ENCODE results near the gene LRRC4B.

DNA sequence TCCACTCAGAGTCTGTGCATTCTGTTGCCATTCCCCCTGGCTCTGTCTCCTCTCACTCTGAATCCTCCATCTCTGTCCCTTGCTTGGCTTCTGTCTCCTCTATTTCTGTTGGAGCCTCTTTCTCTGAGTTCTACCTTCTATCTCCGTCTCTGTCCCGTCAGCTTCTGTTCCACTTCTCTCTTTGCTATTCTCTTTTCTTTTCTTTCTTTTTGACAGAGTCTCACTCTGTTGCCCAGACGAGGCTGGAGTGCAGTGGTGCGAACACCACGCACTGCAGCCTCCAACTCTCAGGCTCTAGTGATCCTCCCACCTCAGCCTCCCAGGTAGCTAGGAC lies 33.8 kb upstream of the LRRC4B start:
- TF ChIP-seq, protein P1, sequence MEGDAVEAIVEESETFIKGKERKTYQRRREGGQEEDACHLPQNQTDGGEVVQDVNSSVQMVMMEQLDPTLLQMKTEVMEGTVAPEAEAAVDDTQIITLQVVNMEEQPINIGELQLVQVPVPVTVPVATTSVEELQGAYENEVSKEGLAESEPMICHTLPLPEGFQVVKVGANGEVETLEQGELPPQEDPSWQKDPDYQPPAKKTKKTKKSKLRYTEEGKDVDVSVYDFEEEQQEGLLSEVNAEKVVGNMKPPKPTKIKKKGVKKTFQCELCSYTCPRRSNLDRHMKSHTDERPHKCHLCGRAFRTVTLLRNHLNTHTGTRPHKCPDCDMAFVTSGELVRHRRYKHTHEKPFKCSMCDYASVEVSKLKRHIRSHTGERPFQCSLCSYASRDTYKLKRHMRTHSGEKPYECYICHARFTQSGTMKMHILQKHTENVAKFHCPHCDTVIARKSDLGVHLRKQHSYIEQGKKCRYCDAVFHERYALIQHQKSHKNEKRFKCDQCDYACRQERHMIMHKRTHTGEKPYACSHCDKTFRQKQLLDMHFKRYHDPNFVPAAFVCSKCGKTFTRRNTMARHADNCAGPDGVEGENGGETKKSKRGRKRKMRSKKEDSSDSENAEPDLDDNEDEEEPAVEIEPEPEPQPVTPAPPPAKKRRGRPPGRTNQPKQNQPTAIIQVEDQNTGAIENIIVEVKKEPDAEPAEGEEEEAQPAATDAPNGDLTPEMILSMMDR (conservative IDR thresholded peaks at IDR 0.05 in 1 of 2, IDR thresholded peaks at IDR 0.05 in 1 of 2; ENCODE audit: low read depth in 1 of 2, low read length in 2 of 2), result no peak
- no peak for TF ChIP-seq EZH2 (IDR thresholded peaks at IDR 0.05; ENCODE audit: low read length, missing control alignments)

All from fibroblast of lung (primary cell).